ENCODE data around the gene HOXA10. TPM values are rescaled to one million over a fixed set of nuclear protein-coding genes. Genes with fewer than 3 reads are reported as not detected.
A peak's percentile ranks its signal among the peaks of the same experiment; 100 is the strongest.

Gene HOXA10
- total RNA-seq, 1 experiment from 2014 or later, result 9.5 TPM

DNA sequence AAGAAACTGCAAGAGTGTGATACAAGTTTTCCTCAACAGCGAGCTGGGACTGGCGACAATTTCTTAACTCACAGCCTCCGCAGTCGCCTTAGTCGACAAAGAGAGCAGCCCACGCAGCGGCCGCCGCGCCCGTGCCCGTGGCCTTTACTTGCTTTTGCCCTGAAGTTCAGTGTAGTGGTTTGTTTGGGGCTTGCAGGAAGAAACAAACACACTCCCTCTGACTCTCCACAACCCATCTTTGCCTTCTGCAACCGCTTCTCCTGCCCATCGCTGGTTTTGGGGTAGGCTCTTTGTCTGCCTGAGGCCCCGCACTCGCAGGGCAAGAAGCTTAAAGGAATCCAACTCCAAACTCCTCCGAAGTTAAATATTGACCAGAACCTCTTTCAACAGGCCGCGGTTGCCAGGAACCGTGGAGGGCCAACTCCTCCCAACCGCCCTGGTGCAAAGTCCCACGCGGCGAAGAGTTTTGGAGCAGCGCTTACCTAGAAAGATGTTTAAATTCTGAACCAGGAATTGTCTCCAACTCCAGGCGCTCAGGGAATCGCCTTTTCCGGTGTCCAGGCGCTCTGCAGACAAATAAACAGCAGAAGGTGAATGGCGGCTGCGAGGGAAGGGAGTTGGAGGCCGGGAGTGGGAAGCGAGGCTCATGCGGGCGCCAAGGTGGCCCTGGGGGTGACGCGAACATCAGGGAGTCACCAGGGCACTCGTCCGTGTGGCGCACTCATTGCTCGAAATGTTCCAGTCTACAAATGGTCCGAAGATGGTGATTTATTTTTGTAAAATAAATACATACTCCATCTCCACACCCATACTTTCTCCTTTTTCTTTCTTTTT is 51.8 kb downstream of the HOXA10 start:
- Mint-ChIP-seq H3K27ac (ENCODE audit: unreplicated experiment) (peak overlapping the region; percentile 95), H3K27me3 (ENCODE audit: insufficient read depth, unreplicated experiment) (no peaks in the 10 kb centered on the region), H3K9me3 (ENCODE audit: unreplicated experiment) (no peaks in the 10 kb centered on the region), H3K36me3 (ENCODE audit: insufficient read depth, unreplicated experiment) (peaks cover 46% of the 10 kb centered on the region), H3K4me3 (ENCODE audit: unreplicated experiment) (peak overlapping the region; percentile 92), H3K4me1 (ENCODE audit: low read depth, unreplicated experiment) (peaks cover 38% of the 10 kb centered on the region)
- peaks cover 64% of the 10 kb centered on the region for H3K4me1 ChIP-seq
- POLR2A ChIA-PET, result interaction anchor here (0.5 to 1.8 kb wide), 8 partner anchors 9 to 71 kb away, joined by 3 to 9 read pairs (median 3); partner anchors contain the start of genes HOXA4 and HOXA5
- CTCF ChIA-PET, result interaction anchor here (0.8 to 1.6 kb wide), 3 partner anchors 11 to 58 kb away, joined by 3 to 4 read pairs (median 3); no protein-coding TSS in a partner anchor
- H3K9me3 ChIP-seq, result no peaks in the 10 kb centered on the region
- H3K36me3 ChIP-seq (ENCODE audit: control insufficient read depth, insufficient read depth, low read length), result no peaks in the 10 kb centered on the region
- no peaks in the 10 kb centered on the region for H3K27me3 ChIP-seq (replicated peaks; ENCODE audit: control insufficient read depth, insufficient read depth, low read length)
- peak overlapping the region; percentile 60 for H3K4me3 ChIP-seq (ENCODE audit: low read depth, low read length)
- no TSS peak for BruUV-seq (replicated peaks)
- TF ChIP-seq, protein P1, sequence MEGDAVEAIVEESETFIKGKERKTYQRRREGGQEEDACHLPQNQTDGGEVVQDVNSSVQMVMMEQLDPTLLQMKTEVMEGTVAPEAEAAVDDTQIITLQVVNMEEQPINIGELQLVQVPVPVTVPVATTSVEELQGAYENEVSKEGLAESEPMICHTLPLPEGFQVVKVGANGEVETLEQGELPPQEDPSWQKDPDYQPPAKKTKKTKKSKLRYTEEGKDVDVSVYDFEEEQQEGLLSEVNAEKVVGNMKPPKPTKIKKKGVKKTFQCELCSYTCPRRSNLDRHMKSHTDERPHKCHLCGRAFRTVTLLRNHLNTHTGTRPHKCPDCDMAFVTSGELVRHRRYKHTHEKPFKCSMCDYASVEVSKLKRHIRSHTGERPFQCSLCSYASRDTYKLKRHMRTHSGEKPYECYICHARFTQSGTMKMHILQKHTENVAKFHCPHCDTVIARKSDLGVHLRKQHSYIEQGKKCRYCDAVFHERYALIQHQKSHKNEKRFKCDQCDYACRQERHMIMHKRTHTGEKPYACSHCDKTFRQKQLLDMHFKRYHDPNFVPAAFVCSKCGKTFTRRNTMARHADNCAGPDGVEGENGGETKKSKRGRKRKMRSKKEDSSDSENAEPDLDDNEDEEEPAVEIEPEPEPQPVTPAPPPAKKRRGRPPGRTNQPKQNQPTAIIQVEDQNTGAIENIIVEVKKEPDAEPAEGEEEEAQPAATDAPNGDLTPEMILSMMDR (IDR thresholded peaks at IDR 0.05; ENCODE audit: insufficient read depth in 1 of 2, low read depth in 1 of 2, low read length in 1 of 2, severe bottlenecking in 1 of 2, unreplicated experiment in 1 of 2), result no peak
- intact Hi-C loops (cut with micrococcal nuclease; ENCODE audit: unreplicated experiment), result loop anchor here (1.0 to 5.0 kb wide), 3 partner anchors 8 to 175 kb away; partner anchors contain the start of gene HOXA4
- DNase-seq, result peak; percentile 87

DNA sequence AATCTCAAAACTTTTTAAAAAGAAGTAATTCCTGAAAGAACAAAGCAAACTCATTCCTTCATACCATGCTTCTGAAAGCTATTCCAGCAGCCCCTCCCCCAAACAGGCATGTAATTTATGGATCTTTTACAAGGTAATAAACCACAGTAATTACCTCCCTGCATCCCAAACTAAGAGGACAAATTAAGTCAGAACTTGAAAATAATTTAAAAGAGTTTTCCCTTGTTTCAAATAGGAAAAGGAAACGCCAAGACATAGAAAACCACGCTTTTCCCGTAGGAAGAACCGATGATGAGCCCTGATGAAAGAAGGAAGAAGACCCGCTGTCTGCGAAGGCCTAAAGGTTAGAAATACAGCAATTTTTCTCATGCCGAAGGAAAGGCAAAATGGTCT is 52.4 kb downstream of the HOXA10 start:
- peak overlapping the region; percentile 92 for H3K4me3 Mint-ChIP-seq (ENCODE audit: unreplicated experiment)
- BruUV-seq (replicated peaks), result TSS peak; percentile 68
- Histone ChIP-seq H3K27me3 (replicated peaks; ENCODE audit: control insufficient read depth, insufficient read depth, low read length) (no peaks in the 10 kb centered on the region), H3K9me3 (no peaks in the 10 kb centered on the region), H3K4me3 (ENCODE audit: low read depth, low read length) (peak overlapping the region; percentile 60), H3K4me1 (peaks cover 70% of the 10 kb centered on the region), H3K36me3 (ENCODE audit: control insufficient read depth, insufficient read depth, low read length) (no peaks in the 10 kb centered on the region)
- intact Hi-C loops (cut with micrococcal nuclease; ENCODE audit: unreplicated experiment), result loop anchor here (1.0 to 5.0 kb wide), 3 partner anchors 9 to 174 kb away; partner anchors contain the start of gene HOXA4
- H3K4me1 Mint-ChIP-seq (ENCODE audit: low read depth, unreplicated experiment), result peaks cover 38% of the 10 kb centered on the region
- POLR2A ChIA-PET, result interaction anchor here (0.5 to 1.8 kb wide), 8 partner anchors 8 to 70 kb away, joined by 3 to 9 read pairs (median 3); partner anchors contain the start of genes HOXA4 and HOXA5
- H3K36me3 Mint-ChIP-seq (ENCODE audit: insufficient read depth, unreplicated experiment), result peaks cover 46% of the 10 kb centered on the region
- no peaks in the 10 kb centered on the region for H3K27me3 Mint-ChIP-seq (ENCODE audit: insufficient read depth, unreplicated experiment)
- DNase-seq, result no peak
- TF ChIP-seq, protein P1 (IDR thresholded peaks at IDR 0.05; ENCODE audit: insufficient read depth in 1 of 2, low read depth in 1 of 2, low read length in 1 of 2, severe bottlenecking in 1 of 2, unreplicated experiment in 1 of 2), result no peak
- CTCF ChIA-PET, result interaction anchor here (1.4 to 1.6 kb wide), 2 partner anchors 11 to 58 kb away, joined by 3 to 4 read pairs; no protein-coding TSS in a partner anchor
- H3K27ac Mint-ChIP-seq (ENCODE audit: unreplicated experiment), result peak overlapping the region; percentile 95
- no peaks in the 10 kb centered on the region for H3K9me3 Mint-ChIP-seq (ENCODE audit: unreplicated experiment)

Small RNA genes lying within 50 kb of the gene (microRNA-seq; reads per million reads assigned to microRNA genes)
- 1,116 reads per million, percentile 88 among the genes with 10 or more reads in this experiment for gene MIR196B

Other genes starting within 250 kb of the HOXA10 start
- gene HOXA1, start 78.3 kb downstream of the HOXA10 start, total RNA-seq (2022), result 18.5 and 18.8 TPM in 2 replicates
- 1.5 and 1.8 TPM in 2 replicates for gene HOXA2, start 71.6 kb downstream of the HOXA10 start, total RNA-seq (2022)
- gene HOXA4, start 43.6 kb downstream of the HOXA10 start, total RNA-seq (2022), result 4.8 and 5.5 TPM in 2 replicates
- gene HOXA5, start 30.6 kb downstream of the HOXA10 start, total RNA-seq (2022), result 4.3 and 4.9 TPM in 2 replicates
- 5.6 and 8.1 TPM in 2 replicates for gene HOXA6, start 26.5 kb downstream of the HOXA10 start, total RNA-seq (2022)
- gene HOXA3, start 21.7 kb downstream of the HOXA10 start, total RNA-seq (2022), result 19.9 and 22.6 TPM in 2 replicates
- gene HOXA7, start 17.6 kb downstream of the HOXA10 start, total RNA-seq (2022), result 19.7 and 19.9 TPM in 2 replicates
- 14.4 and 16.7 TPM in 2 replicates for gene HOXA9, start 8.8 kb downstream of the HOXA10 start, total RNA-seq (2022)
- 0.53 and 0.73 TPM in 2 replicates for gene HOXA11, start 10.9 kb upstream of the HOXA10 start, total RNA-seq (2022)
- gene HOXA13, start 25.8 kb upstream of the HOXA10 start, total RNA-seq (2022), result 0.68 and 1.3 TPM in 2 replicates
- not detected in 2 replicates for gene EVX1, start 68.5 kb upstream of the HOXA10 start, total RNA-seq (2022)

All from Caco-2 (cell line).